B cell (primary cell): ENCODE results near the gene PLCB1.

Source experiments
- CTCF ChIP-seq: fragments of 200-600 bp; IDR thresholded peaks from one replicate; pipeline ENCODE4 v1.8.0; 2022; ENCODE audit warnings: antibody characterized with exemption, mild to moderate bottlenecking
- EZH2 ChIP-seq: IDR thresholded peaks from 2 replicates; pipeline ENCODE4 v1.6.1; 2012; ENCODE audit warnings: borderline replicate concordance, low read depth, mild to moderate bottlenecking, moderate library complexity, low read length; ENCODE audit not compliant: insufficient read depth, poor library complexity, severe bottlenecking

GRCh38 chr20:8242827-8243724, 111.0 kb downstream of the PLCB1 start:
- TF ChIP-seq CTCF (no peak), EZH2 (no peak)
